RWPE2 (cell line): ENCODE results near the gene VGF.
A peak's percentile ranks its signal among the peaks of the same experiment; 100 is the strongest.

Experiments
- ATAC-seq: fragments of 200-7000 bp; cut with Tn5 transposase; 3 replicates; pipeline ENCODE4 v1.9.1; 2021; ENCODE audit warnings: low read depth
- DNase-seq: peaks from one replicate; pipeline ENCODE4 v3.0.0-alpha.2; 2020; ENCODE audit warnings: low spot score
- H3K27ac ChIP-seq: fragments of 450-650 bp; 2 replicates; pipeline ENCODE4 v1.5.1; 2017; ENCODE audit warnings: mild to moderate bottlenecking; ENCODE audit not compliant: poor library complexity, severe bottlenecking
- H3K27me3 ChIP-seq: fragments of 250-450 bp; sonication (Bioruptor Pico); 2 replicates; pipeline ENCODE4 v1.5.1; 2021; ENCODE audit warnings: mild to moderate bottlenecking, moderate library complexity; ENCODE audit not compliant: insufficient read depth, poor library complexity, severe bottlenecking
- H3K36me3 ChIP-seq: fragments of 250-450 bp; sonication (Bioruptor Pico); 2 replicates; pipeline ENCODE4 v1.5.1; 2020; ENCODE audit warnings: low read depth, mild to moderate bottlenecking, moderate library complexity
- H3K4me1 ChIP-seq: fragments of 250-450 bp; sonication (Bioruptor Pico); 2 replicates; pipeline ENCODE4 v1.5.1; 2021; ENCODE audit warnings: mild to moderate bottlenecking, moderate library complexity; ENCODE audit not compliant: insufficient read depth, poor library complexity, severe bottlenecking
- H3K4me3 ChIP-seq: fragments of 250-450 bp; sonication (Bioruptor Pico); 2 replicates; pipeline ENCODE4 v1.5.1; 2021; ENCODE audit warnings: mild to moderate bottlenecking, moderate library complexity; ENCODE audit not compliant: severe bottlenecking
- H3K9me3 ChIP-seq: fragments of 250-450 bp; sonication (Bioruptor Pico); 2 replicates; pipeline ENCODE4 v1.5.1; 2021; ENCODE audit warnings: mild to moderate bottlenecking, moderate library complexity; ENCODE audit not compliant: severe bottlenecking
- TF ChIP-seq, protein P1 (sequence below): fragments of 450-650 bp; IDR thresholded peaks from one replicate; pipeline ENCODE4 v1.5.1; 2017; ENCODE audit warnings: mild to moderate bottlenecking, moderate library complexity; ENCODE audit not compliant: poor library complexity, severe bottlenecking

Gene VGF

GRCh38 chr7:101156866-101157589 lies 8.3 kb downstream of the VGF start:
- Histone ChIP-seq H3K27me3 (no peaks in the 10 kb centered on the region), H3K4me3 (no peak overlapping the region), H3K27ac (peak overlapping the region; percentile 77), H3K4me1 (peaks cover 26% of the 10 kb centered on the region), H3K9me3 (no peaks in the 10 kb centered on the region), H3K36me3 (peaks cover 50% of the 10 kb centered on the region)
- ATAC-seq (peak; percentile 37; the same call in 2 of the 3 replicates), DNase-seq (no peak)
- TF ChIP-seq, protein P1, sequence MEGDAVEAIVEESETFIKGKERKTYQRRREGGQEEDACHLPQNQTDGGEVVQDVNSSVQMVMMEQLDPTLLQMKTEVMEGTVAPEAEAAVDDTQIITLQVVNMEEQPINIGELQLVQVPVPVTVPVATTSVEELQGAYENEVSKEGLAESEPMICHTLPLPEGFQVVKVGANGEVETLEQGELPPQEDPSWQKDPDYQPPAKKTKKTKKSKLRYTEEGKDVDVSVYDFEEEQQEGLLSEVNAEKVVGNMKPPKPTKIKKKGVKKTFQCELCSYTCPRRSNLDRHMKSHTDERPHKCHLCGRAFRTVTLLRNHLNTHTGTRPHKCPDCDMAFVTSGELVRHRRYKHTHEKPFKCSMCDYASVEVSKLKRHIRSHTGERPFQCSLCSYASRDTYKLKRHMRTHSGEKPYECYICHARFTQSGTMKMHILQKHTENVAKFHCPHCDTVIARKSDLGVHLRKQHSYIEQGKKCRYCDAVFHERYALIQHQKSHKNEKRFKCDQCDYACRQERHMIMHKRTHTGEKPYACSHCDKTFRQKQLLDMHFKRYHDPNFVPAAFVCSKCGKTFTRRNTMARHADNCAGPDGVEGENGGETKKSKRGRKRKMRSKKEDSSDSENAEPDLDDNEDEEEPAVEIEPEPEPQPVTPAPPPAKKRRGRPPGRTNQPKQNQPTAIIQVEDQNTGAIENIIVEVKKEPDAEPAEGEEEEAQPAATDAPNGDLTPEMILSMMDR, result no peak

DNA sequence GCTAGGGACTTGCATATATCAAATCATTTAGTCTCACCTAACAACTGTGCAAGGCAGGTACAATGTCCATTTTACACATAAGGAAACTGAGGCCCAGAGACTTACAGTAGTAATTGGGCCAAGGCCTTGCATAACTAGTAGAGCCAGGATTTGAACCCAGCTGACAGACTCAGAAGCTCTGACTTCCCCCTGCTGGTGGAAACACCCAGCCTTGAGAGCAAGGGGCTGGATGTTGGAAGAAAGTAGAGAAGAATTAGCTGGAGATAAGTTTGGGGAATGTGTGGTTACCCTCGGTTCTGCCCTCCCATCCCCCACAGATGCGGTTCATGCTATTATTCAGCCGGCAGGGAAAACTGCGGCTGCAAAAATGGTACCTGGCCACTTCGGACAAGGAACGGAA lies 9.1 kb downstream of the VGF start:
- TF ChIP-seq, protein P1, result no peak
- peaks cover 43% of the 10 kb centered on the region for H3K36me3 ChIP-seq
- H3K27me3 ChIP-seq, result no peaks in the 10 kb centered on the region
- H3K9me3 ChIP-seq, result no peaks in the 10 kb centered on the region
- ATAC-seq (no peak), DNase-seq (no peak)
- H3K27ac ChIP-seq, result peak overlapping the region; percentile 77
- no peak overlapping the region for H3K4me3 ChIP-seq
- H3K4me1 ChIP-seq, result peaks cover 26% of the 10 kb centered on the region

DNA sequence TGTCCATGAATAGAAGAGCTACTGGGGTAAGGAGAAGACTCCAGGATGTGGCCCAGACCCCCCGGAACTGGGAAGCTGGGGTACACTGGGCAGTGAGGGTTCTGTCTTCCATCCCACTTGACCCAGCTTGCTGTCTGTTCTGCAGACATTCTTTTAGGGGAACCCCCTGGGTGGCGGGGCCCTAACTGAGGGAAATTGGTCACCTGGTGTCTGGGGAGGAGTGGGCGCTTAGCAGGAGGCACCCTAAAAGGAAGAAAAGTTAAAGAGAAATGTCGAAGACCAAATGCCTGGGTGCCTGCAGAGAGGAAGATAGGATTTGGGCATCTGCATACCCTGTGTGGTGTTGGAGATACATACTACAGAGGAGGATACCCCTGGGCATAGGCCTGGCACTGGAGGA lies 10.1 kb downstream of the VGF start:
- TF ChIP-seq, protein P1, result no peak
- Histone ChIP-seq H3K27ac (peak overlapping the region; percentile 77), H3K27me3 (no peaks in the 10 kb centered on the region), H3K9me3 (no peaks in the 10 kb centered on the region), H3K4me3 (peak overlapping the region; percentile 57), H3K36me3 (peaks cover 41% of the 10 kb centered on the region), H3K4me1 (peaks cover 26% of the 10 kb centered on the region)
- ATAC-seq (no peak), DNase-seq (no peak)

GRCh38 chr7:101154693-101155102 lies 10.7 kb downstream of the VGF start:
- H3K27ac ChIP-seq, result peak overlapping the region; percentile 77
- TF ChIP-seq, protein P1, result no peak
- H3K36me3 ChIP-seq, result peaks cover 37% of the 10 kb centered on the region
- no peaks in the 10 kb centered on the region for H3K9me3 ChIP-seq
- peak overlapping the region; percentile 57 for H3K4me3 ChIP-seq
- DNase-seq (no peak), ATAC-seq (peak; percentile 33; the same call in 2 of the 3 replicates)
- H3K4me1 ChIP-seq, result peaks cover 23% of the 10 kb centered on the region
- H3K27me3 ChIP-seq, result no peaks in the 10 kb centered on the region
